ENCODE data around the gene ADAP1.

GRCh38 chr7:881441-882234 lies 72.8 kb downstream of the ADAP1 start:
- TF ChIP-seq EZH2 (IDR thresholded peaks at IDR 0.05; ENCODE audit: borderline replicate concordance, low read depth, low read length, poor library complexity, severe bottlenecking) (no peak), CTCF (conservative IDR thresholded peaks at IDR 0.05; ENCODE audit: low read depth, low read length) (no peak)

Data from A673 (cell line).